H9 (cell line): ENCODE data around the gene RTL5. TPM values are rescaled to one million over a fixed set of nuclear protein-coding genes. Genes with fewer than 3 reads are reported as not detected.

ENCODE experiments used
- DNase-seq: peaks from one replicate; pipeline ENCODE4 v3.0.0-alpha.2; 2017
- H2AFZ ChIP-seq: one replicate; pipeline ENCODE4 v1.6.1; 2013; ENCODE audit warnings: mild to moderate bottlenecking, low read length, control low read depth, moderate library complexity
- H2AK5ac ChIP-seq: 2 replicates; pipeline ENCODE4 v1.6.1; 2013; ENCODE audit warnings: low read length, control low read depth, mixed read lengths; ENCODE audit not compliant: insufficient read length
- H2BK120ac ChIP-seq: one replicate; pipeline ENCODE4 v1.6.1; 2013; ENCODE audit warnings: low read depth, mild to moderate bottlenecking, low read length, control low read depth, inconsistent platforms; ENCODE audit not compliant: poor library complexity, severe bottlenecking
- H2BK12ac ChIP-seq: 2 replicates; pipeline ENCODE4 v1.6.1; 2013; ENCODE audit warnings: low read length, control low read depth, mixed read lengths, low read depth; ENCODE audit not compliant: insufficient read length
- H2BK15ac ChIP-seq: 2 replicates; pipeline ENCODE4 v1.6.1; 2013; ENCODE audit warnings: low read depth, low read length, control low read depth
- H2BK20ac ChIP-seq: one replicate; pipeline ENCODE4 v1.6.1; 2013; ENCODE audit warnings: low read depth, mild to moderate bottlenecking, low read length, control low read depth, inconsistent platforms; ENCODE audit not compliant: poor library complexity, severe bottlenecking
- H2BK5ac ChIP-seq: 2 replicates; pipeline ENCODE4 v1.6.1; 2013; ENCODE audit warnings: low read length, control low read depth, mixed read lengths; ENCODE audit not compliant: insufficient read length
- H3K14ac ChIP-seq: 2 replicates; pipeline ENCODE4 v1.6.1; 2013; ENCODE audit warnings: low read length, control low read depth; ENCODE audit not compliant: insufficient read depth
- H3K18ac ChIP-seq: 2 replicates; pipeline ENCODE4 v1.6.1; 2013; ENCODE audit warnings: low read depth, mild to moderate bottlenecking, mixed read lengths, low read length, control low read depth; ENCODE audit not compliant: insufficient read length
- H3K23ac ChIP-seq: 2 replicates; pipeline ENCODE4 v1.6.1; 2013; ENCODE audit warnings: low read length, control low read depth, mixed read lengths, low read depth; ENCODE audit not compliant: insufficient read length
- H3K23me2 ChIP-seq: 2 replicates; pipeline ENCODE4 v1.6.1; 2013; ENCODE audit warnings: low read depth, mild to moderate bottlenecking, mixed read lengths, low read length, control low read depth; ENCODE audit not compliant: insufficient read length, poor library complexity, severe bottlenecking
- H3K27ac ChIP-seq: 2 replicates; pipeline ENCODE4 v1.5.1; 2013; ENCODE audit warnings: low read length, control low read depth, mixed read lengths, low read depth; ENCODE audit not compliant: insufficient read length
- H3K27me3 ChIP-seq: 2 replicates; pipeline ENCODE4 v1.6.1; 2013; ENCODE audit warnings: low read length, control low read depth, inconsistent platforms; ENCODE audit not compliant: insufficient read depth
- H3K4ac ChIP-seq: 2 replicates; pipeline ENCODE4 v1.6.1; 2013; ENCODE audit warnings: low read depth, mild to moderate bottlenecking, control low read depth, inconsistent platforms, low read length, moderate library complexity
- H3K4me1 ChIP-seq: 2 replicates; pipeline ENCODE4 v1.6.1; 2013; ENCODE audit warnings: low read length, control low read depth, inconsistent platforms; ENCODE audit not compliant: insufficient read depth
- H3K4me2 ChIP-seq: 2 replicates; pipeline ENCODE4 v1.6.1; 2013; ENCODE audit warnings: low read length, control low read depth, mixed read lengths; ENCODE audit not compliant: insufficient read length, insufficient read depth
- H3K56ac ChIP-seq: 2 replicates; pipeline ENCODE4 v1.6.1; 2013; ENCODE audit warnings: low read depth, mild to moderate bottlenecking, mixed read lengths, low read length, control low read depth; ENCODE audit not compliant: insufficient read length
- H3K79me1 ChIP-seq: 2 replicates; pipeline ENCODE4 v1.6.1; 2013; ENCODE audit warnings: low read depth, mild to moderate bottlenecking, moderate library complexity, low read length, control low read depth, inconsistent platforms; ENCODE audit not compliant: insufficient read depth, poor library complexity, severe bottlenecking
- H3K79me2 ChIP-seq: 2 replicates; pipeline ENCODE4 v1.6.1; 2013; ENCODE audit warnings: low read length, control low read depth, inconsistent platforms; ENCODE audit not compliant: insufficient read depth
- H3K9ac ChIP-seq: 2 replicates; pipeline ENCODE4 v1.6.1; 2013; ENCODE audit warnings: low read length, control low read depth, mixed read lengths; ENCODE audit not compliant: insufficient read length; ENCODE audit errors: extremely low read depth
- H3K9me3 ChIP-seq: one replicate; pipeline ENCODE4 v1.6.1; 2013; ENCODE audit warnings: low read depth, low read length, inconsistent platforms; ENCODE audit not compliant: control insufficient read depth
- H3T11ph ChIP-seq: one replicate; pipeline ENCODE4 v1.6.1; 2013; ENCODE audit warnings: mild to moderate bottlenecking, low read length, control low read depth, inconsistent platforms
- H4K20me1 ChIP-seq: one replicate; pipeline ENCODE4 v1.6.1; 2013; ENCODE audit not compliant: control insufficient read depth, insufficient read length, insufficient read depth
- H4K5ac ChIP-seq: 2 replicates; pipeline ENCODE4 v1.6.1; 2013; ENCODE audit warnings: low read depth, mild to moderate bottlenecking, mixed read lengths, low read length, control low read depth; ENCODE audit not compliant: insufficient read length
- H4K8ac ChIP-seq: replicated peaks from 2 replicates; pipeline ENCODE4 v1.6.1; 2013; ENCODE audit warnings: low read length, control low read depth, mixed read lengths, low read depth; ENCODE audit not compliant: insufficient read length
- H4K91ac ChIP-seq: 2 replicates; pipeline ENCODE4 v1.6.1; 2013; ENCODE audit warnings: low read depth, mild to moderate bottlenecking, moderate library complexity, mixed read lengths, low read length, control low read depth; ENCODE audit not compliant: insufficient read length
- H3K27ac Mint-ChIP-seq, 3 experiments: 2 replicates in 2 of 3; 3 replicates in 1 of 3; pipeline ENCODE4 v1.8.0; 2020 to 2021; ENCODE audit warnings: mixed read lengths in 3 of 3, mild to moderate bottlenecking in 1 of 3, moderate library complexity in 1 of 3
- H3K27me3 Mint-ChIP-seq: 2 replicates; pipeline ENCODE4 v1.8.0; 2021; ENCODE audit warnings: low read depth, mild to moderate bottlenecking, moderate library complexity, mixed read lengths
- H3K36me3 Mint-ChIP-seq, 3 experiments: 2 replicates in 2 of 3; 3 replicates in 1 of 3; pipeline ENCODE4 v1.8.0; 2020 to 2021; ENCODE audit warnings: low read depth in 3 of 3, mixed read lengths in 3 of 3; ENCODE audit not compliant: insufficient read depth in 1 of 3
- H3K4me1 Mint-ChIP-seq, 2 experiments: 2 replicates each; pipeline ENCODE4 v1.8.0; 2020; ENCODE audit warnings: mixed read lengths in 2 of 2
- H3K4me3 Mint-ChIP-seq, 2 experiments: 2 replicates in 1 of 2; 3 replicates in 1 of 2; pipeline ENCODE4 v1.8.0; 2020 to 2021; ENCODE audit warnings: mild to moderate bottlenecking in 2 of 2, mixed read lengths in 2 of 2, moderate library complexity in 1 of 2
- H3K9me3 Mint-ChIP-seq, 2 experiments: 2 replicates in 1 of 2; 3 replicates in 1 of 2; pipeline ENCODE4 v1.8.0; 2020; ENCODE audit warnings: mild to moderate bottlenecking in 2 of 2, mixed read lengths in 2 of 2, moderate library complexity in 1 of 2
- WGBS: extraction: QIAGEN DNeasy Blood & Tissue Kit; methylation state at CpG from one replicate; pipeline ENCODE4 v1.1.7; 2013; ENCODE audit warnings: missing lambda C conversion rate, low lambda C conversion rate, mixed read lengths; ENCODE audit not compliant: insufficient read length; ENCODE audit errors: extremely low coverage; 5-methylcytosine and 5-hydroxymethylcytosine counted together
- total RNA-seq: library from RNA; stranded (reverse); gene quantifications from 2 replicates; pipeline ENCODE4 v1.2.1, GENCODE V29; 2021
- TF ChIP-seq, protein P1 (sequence below): fragments of 200-600 bp; sonication (generic); conservative IDR thresholded peaks from 3 replicates; pipeline ENCODE4 v1.8.0; 2021; ENCODE audit warnings: antibody characterized with exemption, mild to moderate bottlenecking

RTL5 gene
- total RNA-seq, 1 experiment from 2014 or later: 1.2 TPM

DNA sequence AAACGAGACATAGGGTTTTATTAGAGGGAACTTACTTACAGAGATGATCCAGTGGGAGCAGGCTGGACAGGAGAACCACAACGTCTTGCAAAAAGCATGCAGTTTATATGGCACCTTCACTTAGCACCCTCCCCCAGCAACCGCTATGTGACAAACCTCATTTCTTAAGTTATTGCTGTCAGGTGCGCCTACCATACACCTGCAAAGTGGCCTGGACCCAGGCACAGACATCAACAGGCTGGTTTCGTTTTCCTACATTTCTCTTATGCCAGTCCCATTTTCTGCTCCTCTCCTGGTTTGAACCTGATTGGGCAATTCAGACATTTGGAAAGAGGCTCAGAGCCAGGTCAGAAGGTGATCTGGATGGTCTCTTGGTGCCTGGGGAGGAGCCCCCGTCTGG, 18.3 kb downstream of the RTL5 start:
- Mint-ChIP-seq H3K4me1 (peaks cover 30 to 37% of the 10 kb centered on the region in 2 experiments), H3K9me3 (peaks cover 68 to 76% of the 10 kb centered on the region in 2 experiments), H3K36me3 (peaks cover 0 to 4% (median 0%) of the 10 kb centered on the region in 3 experiments; a peak in 3 of 7 replicates), H3K27ac (no peak overlapping the region; a peak in 1 of 7 replicates), H3K4me3 (no peak overlapping the region), H3K27me3 (no peaks in the 10 kb centered on the region; the same call in none of the 2 replicates)
- H3T11ph ChIP-seq: no peak overlapping the region
- H4K8ac ChIP-seq: no peak overlapping the region
- H2BK5ac ChIP-seq: no peak overlapping the region
- no peak overlapping the region for H3K27ac ChIP-seq
- H3K79me1 ChIP-seq: no peaks in the 10 kb centered on the region
- H2BK120ac ChIP-seq: no peak overlapping the region
- H4K91ac ChIP-seq: no peak overlapping the region
- no peaks in the 10 kb centered on the region; the same call in 1 of the 2 replicates for H3K4me1 ChIP-seq
- H3K14ac ChIP-seq: no peak overlapping the region
- no peaks in the 10 kb centered on the region for H4K20me1 ChIP-seq
- no peak overlapping the region for H3K18ac ChIP-seq
- no peak overlapping the region for H2AFZ ChIP-seq
- no CpG with 5 or more reads among the region's 6 CpGs for WGBS
- H3K4me2 ChIP-seq: no peak overlapping the region
- H3K9me3 ChIP-seq: peaks cover 19% of the 10 kb centered on the region
- no peak overlapping the region for H3K9ac ChIP-seq
- H3K56ac ChIP-seq: no peak overlapping the region
- no peak overlapping the region for H3K4ac ChIP-seq
- DNase-seq: no peak
- H3K27me3 ChIP-seq: no peaks in the 10 kb centered on the region
- H2BK15ac ChIP-seq: no peak overlapping the region
- TF ChIP-seq, protein P1, sequence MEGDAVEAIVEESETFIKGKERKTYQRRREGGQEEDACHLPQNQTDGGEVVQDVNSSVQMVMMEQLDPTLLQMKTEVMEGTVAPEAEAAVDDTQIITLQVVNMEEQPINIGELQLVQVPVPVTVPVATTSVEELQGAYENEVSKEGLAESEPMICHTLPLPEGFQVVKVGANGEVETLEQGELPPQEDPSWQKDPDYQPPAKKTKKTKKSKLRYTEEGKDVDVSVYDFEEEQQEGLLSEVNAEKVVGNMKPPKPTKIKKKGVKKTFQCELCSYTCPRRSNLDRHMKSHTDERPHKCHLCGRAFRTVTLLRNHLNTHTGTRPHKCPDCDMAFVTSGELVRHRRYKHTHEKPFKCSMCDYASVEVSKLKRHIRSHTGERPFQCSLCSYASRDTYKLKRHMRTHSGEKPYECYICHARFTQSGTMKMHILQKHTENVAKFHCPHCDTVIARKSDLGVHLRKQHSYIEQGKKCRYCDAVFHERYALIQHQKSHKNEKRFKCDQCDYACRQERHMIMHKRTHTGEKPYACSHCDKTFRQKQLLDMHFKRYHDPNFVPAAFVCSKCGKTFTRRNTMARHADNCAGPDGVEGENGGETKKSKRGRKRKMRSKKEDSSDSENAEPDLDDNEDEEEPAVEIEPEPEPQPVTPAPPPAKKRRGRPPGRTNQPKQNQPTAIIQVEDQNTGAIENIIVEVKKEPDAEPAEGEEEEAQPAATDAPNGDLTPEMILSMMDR: no peak
- no peak overlapping the region for H3K23ac ChIP-seq
- no peaks in the 10 kb centered on the region for H3K79me2 ChIP-seq
- H3K23me2 ChIP-seq: no peaks in the 10 kb centered on the region
- H2BK12ac ChIP-seq: no peak overlapping the region
- no peak overlapping the region for H2BK20ac ChIP-seq
- no peak overlapping the region for H4K5ac ChIP-seq
- no peak overlapping the region for H2AK5ac ChIP-seq
